ENCODE measurements around the gene AQP7. TPM values are rescaled to one million over a fixed set of nuclear protein-coding genes. Genes with fewer than 3 reads are reported as not detected.

The AQP7 gene
- polyA plus RNA-seq, 1 of the 3 experiments (the other 2 are of a cell fraction) = 0.05 TPM

DNA sequence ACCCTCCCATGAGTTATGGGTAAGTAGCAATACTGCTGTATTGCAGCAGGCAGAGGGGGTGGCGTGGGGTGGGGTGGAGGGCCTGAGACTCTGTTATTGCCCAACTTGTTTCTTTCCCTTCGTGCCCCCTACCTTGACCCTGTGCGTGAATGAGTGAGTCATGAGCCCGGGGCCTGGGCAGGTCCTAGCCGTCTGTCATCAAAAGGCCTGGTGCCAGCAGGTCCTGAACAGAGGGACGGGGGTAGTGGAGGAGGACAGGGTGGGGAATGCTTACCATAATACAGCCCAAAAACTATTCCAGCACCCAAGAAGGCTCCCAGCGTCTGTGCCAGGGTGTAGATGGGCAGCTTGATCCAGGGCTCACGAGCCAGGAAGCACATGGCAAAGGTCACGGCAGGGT is 40.7 kb upstream of the AQP7 start:
- WGBS (ENCODE audit: low lambda C conversion rate) = 86% methylated on average over 5 of the region's 9 CpGs
- DNase-seq = no peak
- Histone ChIP-seq H3K4me2 (no peak overlapping the region), H3K27ac (ENCODE audit: low read depth in 2 of 2, low read length in 1 of 2) (no peak overlapping the region), H3K9me3 (no peaks in the 10 kb centered on the region), H2AFZ (ENCODE audit: low read depth) (no peak overlapping the region), H3K4me1 (ENCODE audit: control insufficient read depth in 1 of 2, insufficient read depth in 2 of 2, low read depth in 1 of 2, low read length in 1 of 2) (peaks cover 0 to 15% of the 10 kb centered on the region in 2 experiments; a peak in 1 of 4 replicates), H4K20me1 (ENCODE audit: insufficient read depth) (no peaks in the 10 kb centered on the region), H3K27me3 (ENCODE audit: insufficient read depth) (no peaks in the 10 kb centered on the region; the same call in 1 of the 2 replicates), H3K9ac (no peak overlapping the region), H3K9me2 (no peaks in the 10 kb centered on the region), H3K79me2 (ENCODE audit: insufficient read depth) (no peaks in the 10 kb centered on the region), H3K4me3 (ENCODE audit: low read depth in 2 of 2, low read length in 1 of 2) (no peak overlapping the region), H3K36me3 (replicated peaks in 1 of 2; ENCODE audit: control insufficient read depth in 1 of 2, insufficient read depth in 2 of 2, low read length in 1 of 2) (no peaks in the 10 kb centered on the region), H3F3A (replicated peaks; ENCODE audit: insufficient read depth) (no peaks in the 10 kb centered on the region)
- ChIA-PET POLR2A (no interaction called here), CTCF (interaction anchor here (1.3 to 2.3 kb wide), 2 partner anchors 28 to 68 kb away, joined by 3 to 9 read pairs; no protein-coding TSS in a partner anchor)
- TF ChIP-seq SMC3 (IDR thresholded peaks at IDR 0.05; ENCODE audit: low read depth, low read length) (no peak), TEAD4 (IDR thresholded peaks at IDR 0.05; ENCODE audit: borderline replicate concordance, insufficient read depth) (no peak), MEF2A (IDR thresholded peaks at IDR 0.05; ENCODE audit: borderline replicate concordance, low read depth) (no peak), RFX5 (IDR thresholded peaks at IDR 0.05; ENCODE audit: low read length) (no peak), GABPA (IDR thresholded peaks at IDR 0.05; ENCODE audit: low read depth) (no peak), POLR2AphosphoS5 (IDR thresholded peaks at IDR 0.05; ENCODE audit: low read depth, low read length) (no peak), TAF1 (IDR thresholded peaks at IDR 0.05; ENCODE audit: borderline replicate concordance, low read depth, low read length) (no peak), IRF3 (IDR thresholded peaks at IDR 0.05; ENCODE audit: low read depth, low read length) (no peak)
- TF ChIP-seq, protein P1, sequence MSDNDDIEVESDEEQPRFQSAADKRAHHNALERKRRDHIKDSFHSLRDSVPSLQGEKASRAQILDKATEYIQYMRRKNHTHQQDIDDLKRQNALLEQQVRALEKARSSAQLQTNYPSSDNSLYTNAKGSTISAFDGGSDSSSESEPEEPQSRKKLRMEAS (IDR thresholded peaks at IDR 0.05; ENCODE audit: low read depth) = no peak
- TF ChIP-seq, protein P2, sequence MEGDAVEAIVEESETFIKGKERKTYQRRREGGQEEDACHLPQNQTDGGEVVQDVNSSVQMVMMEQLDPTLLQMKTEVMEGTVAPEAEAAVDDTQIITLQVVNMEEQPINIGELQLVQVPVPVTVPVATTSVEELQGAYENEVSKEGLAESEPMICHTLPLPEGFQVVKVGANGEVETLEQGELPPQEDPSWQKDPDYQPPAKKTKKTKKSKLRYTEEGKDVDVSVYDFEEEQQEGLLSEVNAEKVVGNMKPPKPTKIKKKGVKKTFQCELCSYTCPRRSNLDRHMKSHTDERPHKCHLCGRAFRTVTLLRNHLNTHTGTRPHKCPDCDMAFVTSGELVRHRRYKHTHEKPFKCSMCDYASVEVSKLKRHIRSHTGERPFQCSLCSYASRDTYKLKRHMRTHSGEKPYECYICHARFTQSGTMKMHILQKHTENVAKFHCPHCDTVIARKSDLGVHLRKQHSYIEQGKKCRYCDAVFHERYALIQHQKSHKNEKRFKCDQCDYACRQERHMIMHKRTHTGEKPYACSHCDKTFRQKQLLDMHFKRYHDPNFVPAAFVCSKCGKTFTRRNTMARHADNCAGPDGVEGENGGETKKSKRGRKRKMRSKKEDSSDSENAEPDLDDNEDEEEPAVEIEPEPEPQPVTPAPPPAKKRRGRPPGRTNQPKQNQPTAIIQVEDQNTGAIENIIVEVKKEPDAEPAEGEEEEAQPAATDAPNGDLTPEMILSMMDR (IDR thresholded peaks at IDR 0.05) = no peak

GRCh38 chr9:33442125-33442524 is 39.8 kb upstream of the AQP7 start:
- no peak overlapping the region for H2AFZ ChIP-seq (ENCODE audit: low read depth)
- ChIA-PET CTCF (interaction anchor here (0.8 to 2.3 kb wide), 3 partner anchors 26 to 67 kb away, joined by 3 to 9 read pairs (median 3); no protein-coding TSS in a partner anchor), POLR2A (no interaction called here)
- no peaks in the 10 kb centered on the region for H3F3A ChIP-seq (replicated peaks; ENCODE audit: insufficient read depth)
- H3K9me3 ChIP-seq = no peaks in the 10 kb centered on the region
- no peaks in the 10 kb centered on the region for H3K79me2 ChIP-seq (ENCODE audit: insufficient read depth)
- H3K4me2 ChIP-seq = no peak overlapping the region
- H3K9ac ChIP-seq = no peak overlapping the region
- no peak overlapping the region for H3K4me3 ChIP-seq (ENCODE audit: low read depth in 2 of 2, low read length in 1 of 2)
- no peaks in the 10 kb centered on the region for H3K36me3 ChIP-seq (replicated peaks in 1 of 2; ENCODE audit: control insufficient read depth in 1 of 2, insufficient read depth in 2 of 2, low read length in 1 of 2)
- 94% methylated on average over 13 of the region's 15 CpGs for WGBS (ENCODE audit: low lambda C conversion rate)
- H3K27me3 ChIP-seq (ENCODE audit: insufficient read depth) = no peaks in the 10 kb centered on the region; the same call in 1 of the 2 replicates
- H3K9me2 ChIP-seq = no peaks in the 10 kb centered on the region
- peaks cover 0 to 9% of the 10 kb centered on the region in 2 experiments; a peak in 1 of 4 replicates for H3K4me1 ChIP-seq (ENCODE audit: control insufficient read depth in 1 of 2, insufficient read depth in 2 of 2, low read depth in 1 of 2, low read length in 1 of 2)
- DNase-seq = no peak
- no peak for TF ChIP-seq IRF3 (IDR thresholded peaks at IDR 0.05; ENCODE audit: low read depth, low read length)
- H4K20me1 ChIP-seq (ENCODE audit: insufficient read depth) = no peaks in the 10 kb centered on the region
- no peak overlapping the region for H3K27ac ChIP-seq (ENCODE audit: low read depth in 2 of 2, low read length in 1 of 2)

Measured in SK-N-SH (cell line).